Loucy (cell line): ENCODE measurements around the gene STK40.

Source experiments
- H2AFZ ChIP-seq: fragments of 200-600 bp; sonication (generic); 2 replicates; pipeline ENCODE4 v1.6.0; 2016; ENCODE audit warnings: antibody characterized with exemption, mild to moderate bottlenecking, low read length, moderate library complexity
- H3F3A ChIP-seq: fragments of 200-600 bp; 2 replicates; pipeline ENCODE4 v1.6.0; 2016; ENCODE audit warnings: antibody characterized with exemption, low read depth, mild to moderate bottlenecking
- H3K27me3 ChIP-seq: fragments of 200-600 bp; sonication (generic); 2 replicates; pipeline ENCODE4 v1.6.1; 2014; ENCODE audit warnings: low read length, mild to moderate bottlenecking; ENCODE audit not compliant: insufficient read depth, poor library complexity, severe bottlenecking
- H3K36me3 ChIP-seq: fragments of 200-600 bp; sonication (generic); 2 replicates; pipeline ENCODE4 v1.6.1; 2016; ENCODE audit warnings: low read length; ENCODE audit not compliant: insufficient read depth
- H3K4me1 ChIP-seq: fragments of 200-600 bp; sonication (generic); 2 replicates; pipeline ENCODE4 v1.5.1; 2014; ENCODE audit warnings: low read length, mild to moderate bottlenecking; ENCODE audit not compliant: insufficient read depth, poor library complexity, severe bottlenecking
- H3K4me2 ChIP-seq: fragments of 200-600 bp; sonication (generic); 2 replicates; pipeline ENCODE4 v1.6.0; 2014; ENCODE audit warnings: antibody characterized with exemption, low read length, low read depth, mild to moderate bottlenecking; ENCODE audit not compliant: poor library complexity, severe bottlenecking
- H3K4me3 ChIP-seq: fragments of 200-600 bp; sonication (generic); 2 replicates; pipeline ENCODE4 v1.5.1; 2014; ENCODE audit warnings: low read length, mild to moderate bottlenecking, mixed read lengths; ENCODE audit not compliant: poor library complexity, severe bottlenecking
- H3K79me2 ChIP-seq: fragments of 200-600 bp; sonication (generic); 2 replicates; pipeline ENCODE4 v1.6.1; 2014; ENCODE audit warnings: low read length; ENCODE audit not compliant: insufficient read depth
- H3K9ac ChIP-seq: fragments of 200-600 bp; sonication (generic); 2 replicates; pipeline ENCODE4 v1.6.0; 2014; ENCODE audit warnings: mild to moderate bottlenecking, low read depth, low read length, moderate library complexity; ENCODE audit not compliant: poor library complexity, severe bottlenecking
- H3K9me2 ChIP-seq: fragments of 200-600 bp; sonication (generic); replicated peaks from 2 replicates; pipeline ENCODE4 v1.6.1; 2016; ENCODE audit warnings: low read depth, low read length, mixed read lengths
- H3K9me3 ChIP-seq: fragments of 200-600 bp; sonication (generic); 2 replicates; pipeline ENCODE4 v1.6.1; 2014; ENCODE audit warnings: mild to moderate bottlenecking, antibody characterized with exemption, low read length, low read depth; ENCODE audit not compliant: insufficient read depth
- H4K20me1 ChIP-seq: fragments of 200-600 bp; sonication (generic); 2 replicates; pipeline ENCODE4 v1.6.0; 2014; ENCODE audit warnings: antibody characterized with exemption, low read length, mild to moderate bottlenecking; ENCODE audit not compliant: insufficient read depth, poor library complexity, severe bottlenecking
- CTCF ChIP-seq: fragments of 200-600 bp; sonication (generic); conservative IDR thresholded peaks from 2 replicates; pipeline ENCODE4 v1.5.1; 2014; ENCODE audit warnings: mild to moderate bottlenecking, antibody characterized with exemption, low read length
- EZH2phosphoT487 ChIP-seq: fragments of 200-600 bp; IDR thresholded peaks from 2 replicates; pipeline ENCODE4 v1.6.1; 2018; ENCODE audit warnings: antibody characterized with exemption, mild to moderate bottlenecking, moderate library complexity, borderline replicate concordance

The STK40 gene

GRCh38 chr1:36342426-36343185 is 43.1 kb downstream of the STK40 start:
- Histone ChIP-seq H3K4me2 (no peak overlapping the region), H3K4me1 (peaks cover 11% of the 10 kb centered on the region)

GRCh38 chr1:36341626-36342320 is 44.0 kb downstream of the STK40 start:
- H3K36me3 ChIP-seq, result peaks cover 18% of the 10 kb centered on the region; the same call in 1 of the 2 replicates
- H3K9ac ChIP-seq, result no peak overlapping the region
- no peaks in the 10 kb centered on the region for H3K27me3 ChIP-seq
- H3K9me2 ChIP-seq, result no peaks in the 10 kb centered on the region
- no peak overlapping the region for H3K4me3 ChIP-seq
- H3K4me1 ChIP-seq, result peaks cover 11% of the 10 kb centered on the region
- no peak overlapping the region for H2AFZ ChIP-seq
- TF ChIP-seq EZH2phosphoT487, result no peak
- no peak for TF ChIP-seq CTCF
- H3K79me2 ChIP-seq, result no peaks in the 10 kb centered on the region
- no peak overlapping the region for H3K4me2 ChIP-seq
- no peaks in the 10 kb centered on the region for H4K20me1 ChIP-seq
- H3F3A ChIP-seq, result no peaks in the 10 kb centered on the region
- H3K9me3 ChIP-seq, result no peaks in the 10 kb centered on the region

More at GRCh38 chr1:36342426-36343185, 43.1 kb downstream of the STK40 start:
- Histone ChIP-seq H3K27me3 (no peaks in the 10 kb centered on the region), H4K20me1 (no peaks in the 10 kb centered on the region), H2AFZ (no peak overlapping the region), H3K79me2 (no peaks in the 10 kb centered on the region), H3K9me2 (no peaks in the 10 kb centered on the region), H3K36me3 (peaks cover 25% of the 10 kb centered on the region; the same call in 1 of the 2 replicates), H3K4me3 (no peak overlapping the region), H3K9me3 (no peaks in the 10 kb centered on the region), H3K9ac (no peak overlapping the region), H3F3A (no peaks in the 10 kb centered on the region)
- TF ChIP-seq CTCF, result peak; percentile 90
- no peak for TF ChIP-seq EZH2phosphoT487

GRCh38 chr1:36339615-36340014 is 46.1 kb downstream of the STK40 start:
- Histone ChIP-seq H3K27me3 (no peaks in the 10 kb centered on the region), H3K4me3 (no peak overlapping the region), H4K20me1 (no peaks in the 10 kb centered on the region), H3K79me2 (no peaks in the 10 kb centered on the region), H3K36me3 (peaks cover 6% of the 10 kb centered on the region; the same call in 1 of the 2 replicates), H3K4me2 (peak overlapping the region; percentile 2), H3K9me2 (no peaks in the 10 kb centered on the region), H3F3A (no peaks in the 10 kb centered on the region), H3K9me3 (no peaks in the 10 kb centered on the region), H3K9ac (peak overlapping the region; percentile 0), H2AFZ (no peak overlapping the region), H3K4me1 (peaks cover 11% of the 10 kb centered on the region)
- no peak for TF ChIP-seq CTCF
- TF ChIP-seq EZH2phosphoT487, result no peak
